ENCODE results near the gene MICALL1.

The MICALL1 gene

GRCh38 chr22:37991731-37992442 is 85.8 kb downstream of the MICALL1 start:
- TF ChIP-seq, protein P1, sequence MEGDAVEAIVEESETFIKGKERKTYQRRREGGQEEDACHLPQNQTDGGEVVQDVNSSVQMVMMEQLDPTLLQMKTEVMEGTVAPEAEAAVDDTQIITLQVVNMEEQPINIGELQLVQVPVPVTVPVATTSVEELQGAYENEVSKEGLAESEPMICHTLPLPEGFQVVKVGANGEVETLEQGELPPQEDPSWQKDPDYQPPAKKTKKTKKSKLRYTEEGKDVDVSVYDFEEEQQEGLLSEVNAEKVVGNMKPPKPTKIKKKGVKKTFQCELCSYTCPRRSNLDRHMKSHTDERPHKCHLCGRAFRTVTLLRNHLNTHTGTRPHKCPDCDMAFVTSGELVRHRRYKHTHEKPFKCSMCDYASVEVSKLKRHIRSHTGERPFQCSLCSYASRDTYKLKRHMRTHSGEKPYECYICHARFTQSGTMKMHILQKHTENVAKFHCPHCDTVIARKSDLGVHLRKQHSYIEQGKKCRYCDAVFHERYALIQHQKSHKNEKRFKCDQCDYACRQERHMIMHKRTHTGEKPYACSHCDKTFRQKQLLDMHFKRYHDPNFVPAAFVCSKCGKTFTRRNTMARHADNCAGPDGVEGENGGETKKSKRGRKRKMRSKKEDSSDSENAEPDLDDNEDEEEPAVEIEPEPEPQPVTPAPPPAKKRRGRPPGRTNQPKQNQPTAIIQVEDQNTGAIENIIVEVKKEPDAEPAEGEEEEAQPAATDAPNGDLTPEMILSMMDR (conservative IDR thresholded peaks at IDR 0.05; ENCODE audit: control insufficient read depth, insufficient read depth, low read depth, low read length): no peak
- no peak overlapping the region for H3K4me3 ChIP-seq (ENCODE audit: control insufficient read depth, low read depth, low read length)
- no peak for DNase-seq (ENCODE audit: low read depth)

All from fibroblast of mammary gland (primary cell).